OCI-LY7 (cell line): ENCODE data around the gene VIPR1.

ENCODE experiments used
- CTCF ChIP-seq: fragments of 200-600 bp; sonication (generic); conservative IDR thresholded peaks from 2 replicates; pipeline ENCODE4 v1.5.1; 2014; ENCODE audit warnings: mild to moderate bottlenecking, antibody characterized with exemption, low read length, moderate library complexity, mixed read lengths
- EZH2phosphoT487 ChIP-seq: fragments of 200-600 bp; sonication (generic); IDR thresholded peaks from 2 replicates; pipeline ENCODE4 v1.6.1; 2018; ENCODE audit warnings: low read depth, borderline replicate concordance, mild to moderate bottlenecking, mixed run types, antibody characterized with exemption, low read length, moderate library complexity, mixed read lengths

GRCh38 chr3:42516443-42516842 is 14.0 kb downstream of the VIPR1 start:
- TF ChIP-seq CTCF, result no peak
- no peak for TF ChIP-seq EZH2phosphoT487
